Measurements from ENCODE around the gene BRSK2.

DNA sequence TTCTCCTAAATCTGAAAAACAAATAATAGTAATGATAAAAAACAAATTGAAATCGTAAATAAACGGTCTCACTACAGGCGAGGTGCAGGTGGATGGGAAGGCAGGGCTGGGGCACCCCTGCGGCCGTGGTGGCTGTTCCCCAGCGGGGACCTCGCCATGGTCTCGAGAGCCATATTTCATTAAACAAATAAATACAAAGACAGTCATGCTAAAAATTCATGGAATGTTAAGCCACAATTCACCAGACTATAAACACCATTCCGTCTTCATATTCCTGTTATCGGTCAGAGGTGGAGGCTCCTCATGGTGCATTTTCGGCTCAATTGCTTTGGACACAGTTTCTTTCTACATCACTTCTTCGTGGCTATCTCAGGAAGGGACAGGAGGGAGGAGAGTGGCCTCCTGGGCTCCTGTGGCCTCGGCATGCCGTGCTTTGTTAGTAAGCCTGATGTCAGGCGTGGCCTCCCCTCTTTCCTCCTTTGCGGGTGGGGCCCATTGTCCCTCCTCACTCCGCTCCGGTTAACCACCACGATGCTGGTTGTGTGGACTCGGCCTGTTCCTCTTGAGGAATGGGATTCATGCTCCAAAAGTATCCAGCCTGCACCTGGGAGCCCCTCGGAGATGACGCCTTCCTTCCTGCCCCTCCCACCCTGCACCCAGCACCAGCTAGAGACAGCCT lies 16.1 kb upstream of the BRSK2 start:
- TF ChIP-seq POLR2A (IDR thresholded peaks at IDR 0.05; ENCODE audit: low read length) (no peak), GATA1 (IDR thresholded peaks at IDR 0.05; ENCODE audit: low read depth, low read length) (no peak)

Measured in erythroblast (primary cell).